Measurements from ENCODE around the gene LDAH.

LDAH gene

GRCh38 chr2:20680744-20681375, 142.0 kb downstream of the LDAH start:
- DNase-seq (ENCODE audit: low spot score) = no peak

- DNase-seq (ENCODE audit: low spot score) = no peak
Measured at GRCh38 chr2:20678780-20679179, 144.1 kb downstream of the LDAH start.

GRCh38 chr2:20678086-20678395, 144.9 kb downstream of the LDAH start:
- DNase-seq (ENCODE audit: low spot score) = no peak

- DNase-seq (ENCODE audit: low spot score) = no peak
Measured at GRCh38 chr2:20677301-20678085, 145.4 kb downstream of the LDAH start.

- DNase-seq (ENCODE audit: low spot score) = no peak
Measured at GRCh38 chr2:20676353-20677215, 146.3 kb downstream of the LDAH start.

GRCh38 chr2:20675701-20676352, 147.1 kb downstream of the LDAH start:
- no peak for DNase-seq (ENCODE audit: low spot score)

GRCh38 chr2:20674974-20675679, 147.8 kb downstream of the LDAH start:
- no peak for DNase-seq (ENCODE audit: low spot score)

- no peak for DNase-seq (ENCODE audit: low spot score)
Measured at GRCh38 chr2:20674309-20674965, 148.5 kb downstream of the LDAH start.

GRCh38 chr2:20673686-20674308, 149.1 kb downstream of the LDAH start:
- no peak for DNase-seq (ENCODE audit: low spot score)

GRCh38 chr2:20672201-20672951, 150.5 kb downstream of the LDAH start:
- DNase-seq (ENCODE audit: low spot score) = no peak

- no peak for DNase-seq (ENCODE audit: low spot score)
Measured at GRCh38 chr2:20671736-20672080, 151.2 kb downstream of the LDAH start.

GRCh38 chr2:20671036-20671735, 151.7 kb downstream of the LDAH start:
- no peak for DNase-seq (ENCODE audit: low spot score)

- no peak for DNase-seq (ENCODE audit: low spot score)
Measured at GRCh38 chr2:20670315-20671035, 152.4 kb downstream of the LDAH start.

GRCh38 chr2:20669562-20670314, 153.2 kb downstream of the LDAH start:
- DNase-seq (ENCODE audit: low spot score) = no peak

GRCh38 chr2:20668871-20669475, 153.9 kb downstream of the LDAH start:
- no peak for DNase-seq (ENCODE audit: low spot score)

- DNase-seq (ENCODE audit: low spot score) = no peak
Measured at GRCh38 chr2:20668451-20668850, 154.4 kb downstream of the LDAH start.

GRCh38 chr2:20667531-20668401, 155.1 kb downstream of the LDAH start:
- no peak for DNase-seq (ENCODE audit: low spot score)
